HepG2 (cell line): ENCODE data around the gene ARFGEF3. TPM values are rescaled to one million over a fixed set of nuclear protein-coding genes. Genes with fewer than 3 reads are reported as not detected.

ENCODE experiments used
- polyA plus RNA-seq, 8 experiments: library from polyadenylated mRNA; depleted of rRNA in 3 of 8; stranded (reverse) in 7 of 8; unstranded in 1 of 8; fragments of >200 nt; fragmentation: Illumina TruSeq in 4 of 8; extraction: Trizol in 4 of 8; gene quantifications; 2 replicates each; pipeline versions ENCODE4 v1.2.1 to v1.2.3, GENCODE V29; 2011 to 2016; ENCODE audit warnings: low read depth in 4 of 8, missing spikeins in 1 of 8, mixed read lengths in 1 of 8; ENCODE audit not compliant: insufficient read depth in 1 of 8
- small RNA-seq, 3 experiments: library from RNA; depleted of rRNA; stranded (forward); fragments of <200 nt; gene quantifications; one replicate each; pipeline ENCODE3, GENCODE V24; 2012; ENCODE audit warnings: low read depth in 2 of 3, low replicate concordance in 1 of 3; ENCODE audit not compliant: insufficient read length in 3 of 3, insufficient read depth in 2 of 3
- total RNA-seq, 5 experiments: library from RNA; depleted of rRNA; stranded (reverse); fragments of >200 nt; fragmentation: Illumina TruSeq; extraction: Trizol; gene quantifications; 2 replicates each; pipeline ENCODE4 v1.2.3, GENCODE V29; 2016; ENCODE audit warnings: low read depth in 1 of 5

Gene ARFGEF3
- total and polyA plus RNA-seq, 2 of the 13 experiments (the other 11 are each of a cell fraction or from before 2014, with no cell fraction given), result 0.60 to 2.6 TPM

Small RNAs within 50 kb of the gene (small RNA-seq; reads per million reads assigned to genes)
- gene AL031003.1, result 0 reads per million in 3 experiments

Other genes starting within 250 kb of the ARFGEF3 start
- 16.6 and 26.0 TPM in 2 replicates for gene PERP, start 54.5 kb upstream of the ARFGEF3 start, total RNA-seq (2016; rRNA removed; fragmentation: Illumina TruSeq; extraction: Trizol)
- gene PERP, start 54.5 kb upstream of the ARFGEF3 start, polyA plus RNA-seq (2011; rRNA removed), result 53.0 and 53.9 TPM in 2 replicates
- not detected in 2 replicates for gene PBOV1, start 56.6 kb downstream of the ARFGEF3 start, total RNA-seq (2016; rRNA removed; fragmentation: Illumina TruSeq; extraction: Trizol)
- gene PBOV1, start 56.6 kb downstream of the ARFGEF3 start, polyA plus RNA-seq (2011; rRNA removed), result not detected in 2 replicates
- not detected in 2 replicates for gene SMIM28, start 216.0 kb downstream of the ARFGEF3 start, total RNA-seq (2016; rRNA removed; fragmentation: Illumina TruSeq; extraction: Trizol)
- not detected in 2 replicates for gene SMIM28, start 216.0 kb downstream of the ARFGEF3 start, polyA plus RNA-seq (2011; rRNA removed)
- 63.5 and 72.8 TPM in 2 replicates for gene HEBP2, start 242.3 kb downstream of the ARFGEF3 start, total RNA-seq (2016; rRNA removed; fragmentation: Illumina TruSeq; extraction: Trizol)
- 13.5 and 16.0 TPM in 2 replicates for gene HEBP2, start 242.3 kb downstream of the ARFGEF3 start, polyA plus RNA-seq (2011; rRNA removed)